GM10266 (cell line): ENCODE results near the gene OMD.

Source experiments
- DNase-seq: peaks from one replicate; pipeline ENCODE4 v3.0.0; 2012; ENCODE audit errors: extremely low spot score
- CTCF ChIP-seq: IDR thresholded peaks from 2 replicates; pipeline ENCODE4 v1.5.1; 2012; ENCODE audit warnings: mild to moderate bottlenecking, low read depth; ENCODE audit not compliant: control insufficient read depth, insufficient read depth; ENCODE audit errors: missing control alignments

The OMD gene

GRCh38 chr9:92432972-92433548, 8.8 kb upstream of the OMD start:
- no peak for DNase-seq
- no peak for TF ChIP-seq CTCF

- TF ChIP-seq CTCF = no peak
- no peak for DNase-seq
Measured at GRCh38 chr9:92432350-92432749, 8.1 kb upstream of the OMD start.

GRCh38 chr9:92429836-92430235, 5.6 kb upstream of the OMD start:
- TF ChIP-seq CTCF = no peak
- no peak for DNase-seq

GRCh38 chr9:92426501-92427145, 2.4 kb upstream of the OMD start:
- TF ChIP-seq CTCF = no peak
- no peak for DNase-seq

- TF ChIP-seq CTCF = no peak
- no peak for DNase-seq
Measured at GRCh38 chr9:92425474-92425873, 1.2 kb upstream of the OMD start.

- no peak for TF ChIP-seq CTCF
- DNase-seq = no peak
Measured at GRCh38 chr9:92423612-92424011, 659 bp downstream of the OMD start.

- DNase-seq = no peak
- no peak for TF ChIP-seq CTCF
Measured at GRCh38 chr9:92422611-92423338, 1.5 kb downstream of the OMD start.
